Memory B cell (primary cell): ENCODE measurements around the gene SS18L1.

Source experiments
- ATAC-seq: fragments of 150-1000 bp; cut with Tn5 transposase; 2 replicates; pipeline ENCODE4 v1.10.0; 2021; ENCODE audit warnings: low read depth, mild to moderate bottlenecking, moderate library complexity
- DNase-seq, 2 donors: peaks; one replicate each; pipeline ENCODE4 v3.0.0; 2022; ENCODE audit warnings: low spot score in 2 of 2
- H3K27ac Mint-ChIP-seq: one replicate; pipeline ENCODE4 v1.8.0; 2022; ENCODE audit warnings: mild to moderate bottlenecking, moderate library complexity, mixed read lengths
- H3K27me3 Mint-ChIP-seq: one replicate; pipeline ENCODE4 v1.8.0; 2022; ENCODE audit warnings: mixed read lengths
- H3K36me3 Mint-ChIP-seq: one replicate; pipeline ENCODE4 v1.8.0; 2022; ENCODE audit warnings: mild to moderate bottlenecking, mixed read lengths
- H3K4me1 Mint-ChIP-seq: one replicate; pipeline ENCODE4 v1.8.0; 2022; ENCODE audit warnings: mixed read lengths
- H3K4me3 Mint-ChIP-seq: one replicate; pipeline ENCODE4 v1.8.0; 2022; ENCODE audit warnings: mild to moderate bottlenecking, moderate library complexity, mixed read lengths
- H3K9me3 Mint-ChIP-seq: one replicate; pipeline ENCODE4 v1.8.0; 2022; ENCODE audit warnings: mixed read lengths

The SS18L1 gene

GRCh38 chr20:62190639-62191411, 47.3 kb downstream of the SS18L1 start:
- no peak for DNase-seq
- H3K9me3 Mint-ChIP-seq: no peaks in the 10 kb centered on the region
- ATAC-seq: no peak
- peaks cover 14% of the 10 kb centered on the region for H3K36me3 Mint-ChIP-seq
- H3K27me3 Mint-ChIP-seq: no peaks in the 10 kb centered on the region
- H3K4me1 Mint-ChIP-seq: peaks cover 12% of the 10 kb centered on the region
- H3K27ac Mint-ChIP-seq: no peak overlapping the region
- no peak overlapping the region for H3K4me3 Mint-ChIP-seq

GRCh38 chr20:62191781-62192559, 48.4 kb downstream of the SS18L1 start:
- DNase-seq (no peak), ATAC-seq (no peak)
- Mint-ChIP-seq H3K4me3 (no peak overlapping the region), H3K27me3 (no peaks in the 10 kb centered on the region), H3K27ac (no peak overlapping the region), H3K4me1 (peaks cover 8% of the 10 kb centered on the region), H3K9me3 (no peaks in the 10 kb centered on the region), H3K36me3 (peaks cover 12% of the 10 kb centered on the region)

GRCh38 chr20:62192635-62193034, 49.1 kb downstream of the SS18L1 start:
- Mint-ChIP-seq H3K27ac (no peak overlapping the region), H3K27me3 (no peaks in the 10 kb centered on the region), H3K4me1 (peaks cover 4% of the 10 kb centered on the region), H3K4me3 (no peak overlapping the region), H3K9me3 (no peaks in the 10 kb centered on the region), H3K36me3 (peaks cover 12% of the 10 kb centered on the region)
- ATAC-seq (no peak), DNase-seq (no peak)

DNA sequence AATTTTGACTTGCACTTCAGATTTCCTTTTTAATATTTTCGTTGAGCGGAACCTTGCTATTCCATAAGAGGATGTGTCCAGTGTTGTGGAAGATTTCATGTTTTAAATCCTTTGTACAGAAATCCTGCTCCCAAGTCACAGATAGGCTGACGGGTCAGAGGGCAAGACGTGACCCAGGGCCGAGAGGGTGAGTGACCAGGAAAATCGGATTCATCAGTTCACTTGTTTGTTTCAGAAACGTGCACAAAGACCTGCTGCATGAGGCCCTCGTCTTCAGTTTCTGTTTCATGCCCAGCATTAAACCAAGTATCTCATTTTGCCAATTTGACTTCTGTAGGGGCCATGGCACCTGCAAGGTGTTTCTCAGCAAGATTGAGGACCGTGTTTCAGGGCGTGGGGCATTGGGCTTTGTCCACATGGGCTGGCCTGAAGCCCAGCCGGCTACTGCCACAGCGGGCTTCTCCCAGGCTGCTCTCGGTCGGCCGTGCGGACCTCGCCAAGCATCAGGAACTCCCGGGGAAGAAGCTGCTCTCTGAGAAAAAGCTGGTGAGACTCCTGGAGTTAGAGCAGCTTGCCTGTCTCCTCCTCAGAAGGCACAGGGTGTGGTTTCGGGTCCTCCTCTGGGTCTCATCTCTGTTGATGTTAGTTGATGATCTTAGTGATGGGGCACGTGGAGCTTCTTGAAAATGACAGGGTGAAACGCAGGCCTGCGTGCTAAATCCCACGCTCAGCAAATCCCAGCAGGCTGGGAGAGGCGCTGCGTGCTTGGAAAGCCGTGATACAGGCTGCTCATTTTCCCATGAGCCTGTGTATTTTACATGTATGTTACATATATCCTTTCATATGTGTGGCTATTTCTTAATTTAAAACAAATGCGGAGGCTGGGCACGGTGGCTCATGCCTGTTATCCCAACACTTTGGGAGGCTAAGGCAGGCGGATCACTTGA, 49.8 kb downstream of the SS18L1 start:
- Mint-ChIP-seq H3K27ac (no peak overlapping the region), H3K27me3 (no peaks in the 10 kb centered on the region), H3K4me1 (peaks cover 3% of the 10 kb centered on the region), H3K4me3 (no peak overlapping the region), H3K36me3 (peaks cover 12% of the 10 kb centered on the region), H3K9me3 (no peaks in the 10 kb centered on the region)
- DNase-seq (no peak), ATAC-seq (no peak)

GRCh38 chr20:62195075-62195405, 51.5 kb downstream of the SS18L1 start:
- Mint-ChIP-seq H3K4me3 (no peak overlapping the region), H3K36me3 (peaks cover 18% of the 10 kb centered on the region), H3K4me1 (peaks cover 3% of the 10 kb centered on the region), H3K9me3 (no peaks in the 10 kb centered on the region), H3K27me3 (no peaks in the 10 kb centered on the region), H3K27ac (no peak overlapping the region)
- DNase-seq: no peak
- ATAC-seq: no peak

GRCh38 chr20:62195736-62196135, 52.2 kb downstream of the SS18L1 start:
- Mint-ChIP-seq H3K36me3 (peaks cover 14% of the 10 kb centered on the region), H3K27me3 (no peaks in the 10 kb centered on the region), H3K9me3 (no peaks in the 10 kb centered on the region), H3K4me1 (peaks cover 3% of the 10 kb centered on the region), H3K4me3 (no peak overlapping the region), H3K27ac (no peak overlapping the region)
- DNase-seq (no peak), ATAC-seq (no peak)

GRCh38 chr20:62196286-62196685, 52.7 kb downstream of the SS18L1 start:
- H3K9me3 Mint-ChIP-seq: no peaks in the 10 kb centered on the region
- DNase-seq (no peak), ATAC-seq (no peak)
- H3K4me1 Mint-ChIP-seq: peaks cover 5% of the 10 kb centered on the region
- peaks cover 13% of the 10 kb centered on the region for H3K36me3 Mint-ChIP-seq
- H3K27me3 Mint-ChIP-seq: no peaks in the 10 kb centered on the region
- no peak overlapping the region for H3K4me3 Mint-ChIP-seq
- H3K27ac Mint-ChIP-seq: no peak overlapping the region

DNA sequence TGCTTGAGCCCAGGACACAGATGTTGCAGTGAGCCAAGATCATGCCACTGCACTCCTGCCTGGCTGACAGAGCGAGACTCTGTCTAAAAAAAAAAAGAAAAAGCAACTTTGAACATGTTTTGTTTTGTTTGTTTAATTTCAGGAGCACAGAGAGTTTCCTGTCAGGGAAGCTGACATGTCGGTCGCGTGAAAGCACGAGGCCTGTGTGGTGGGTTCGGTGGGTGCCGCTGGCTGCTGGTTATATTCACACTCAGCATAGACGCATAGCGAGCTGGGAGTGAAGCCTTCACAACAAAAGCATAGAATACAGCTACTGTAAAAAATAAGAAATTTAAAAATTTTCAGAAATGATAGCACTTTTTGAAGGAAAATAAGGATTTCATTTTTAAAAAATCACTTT, 53.7 kb downstream of the SS18L1 start:
- H3K27me3 Mint-ChIP-seq: no peaks in the 10 kb centered on the region
- no peak overlapping the region for H3K27ac Mint-ChIP-seq
- ATAC-seq (no peak), DNase-seq (no peak)
- no peaks in the 10 kb centered on the region for H3K9me3 Mint-ChIP-seq
- no peak overlapping the region for H3K4me3 Mint-ChIP-seq
- H3K36me3 Mint-ChIP-seq: peaks cover 13% of the 10 kb centered on the region
- peaks cover 15% of the 10 kb centered on the region for H3K4me1 Mint-ChIP-seq

DNA sequence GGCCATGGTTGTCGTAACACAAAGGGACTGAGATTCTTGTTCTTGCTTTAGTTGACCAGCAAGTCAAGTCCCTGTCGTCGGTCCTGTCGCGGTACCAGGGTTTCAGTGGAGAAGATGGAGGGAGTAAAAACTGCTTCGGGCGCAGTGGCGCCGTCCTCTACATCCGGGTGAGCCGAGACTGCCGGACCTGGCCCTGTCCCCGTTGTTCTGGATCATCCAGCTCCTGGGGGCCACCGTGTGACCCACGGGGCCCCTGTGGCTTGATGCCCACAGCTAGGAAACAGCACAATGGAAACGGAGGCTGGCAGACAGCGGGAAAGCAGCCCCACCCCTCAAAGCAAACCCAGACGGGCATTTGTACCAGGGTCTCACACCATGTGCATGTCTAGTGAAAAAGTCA, 54.2 kb downstream of the SS18L1 start:
- H3K4me1 Mint-ChIP-seq: peaks cover 15% of the 10 kb centered on the region
- H3K27ac Mint-ChIP-seq: no peak overlapping the region
- H3K9me3 Mint-ChIP-seq: no peaks in the 10 kb centered on the region
- peaks cover 13% of the 10 kb centered on the region for H3K36me3 Mint-ChIP-seq
- no peaks in the 10 kb centered on the region for H3K27me3 Mint-ChIP-seq
- DNase-seq (no peak), ATAC-seq (no peak)
- no peak overlapping the region for H3K4me3 Mint-ChIP-seq

DNA sequence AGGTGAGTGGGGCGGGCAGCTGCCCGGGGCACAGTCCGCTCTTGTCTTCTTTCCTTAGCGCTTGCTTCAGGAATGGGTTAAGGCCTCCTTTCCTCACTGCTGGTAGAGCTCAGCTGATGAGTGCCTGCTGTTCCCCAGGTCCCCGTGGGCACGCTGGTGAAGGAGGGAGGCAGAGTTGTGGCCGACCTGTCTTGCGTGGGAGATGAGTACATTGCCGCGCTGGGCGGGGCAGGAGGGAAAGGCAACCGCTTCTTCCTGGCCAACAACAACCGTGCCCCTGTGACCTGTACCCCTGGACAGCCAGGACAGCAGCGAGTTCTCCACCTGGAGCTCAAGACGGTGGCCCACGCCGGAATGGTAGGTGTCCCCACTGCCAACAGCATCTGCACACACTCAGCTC, 54.9 kb downstream of the SS18L1 start:
- Mint-ChIP-seq H3K27ac (no peak overlapping the region), H3K9me3 (no peaks in the 10 kb centered on the region), H3K36me3 (peaks cover 12% of the 10 kb centered on the region), H3K27me3 (no peaks in the 10 kb centered on the region), H3K4me1 (peaks cover 21% of the 10 kb centered on the region), H3K4me3 (no peak overlapping the region)
- ATAC-seq: no peak
- DNase-seq: no peak

DNA sequence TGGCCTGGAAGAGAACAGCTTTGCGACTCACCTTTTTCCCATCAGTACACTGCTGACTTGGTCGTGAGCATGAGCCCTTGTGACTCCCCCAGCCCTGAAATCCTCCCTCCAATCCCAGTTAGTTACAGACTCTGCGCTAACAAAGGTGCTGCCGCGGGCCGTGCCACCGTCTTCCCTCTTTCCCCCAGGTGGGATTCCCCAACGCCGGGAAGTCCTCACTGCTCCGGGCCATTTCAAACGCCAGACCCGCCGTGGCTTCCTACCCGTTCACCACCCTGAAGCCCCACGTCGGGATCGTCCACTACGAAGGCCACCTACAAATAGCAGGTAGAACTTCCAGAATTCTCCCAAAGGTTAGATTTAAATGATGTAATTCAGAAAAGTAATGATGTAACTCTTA, 55.4 kb downstream of the SS18L1 start:
- Mint-ChIP-seq H3K4me3 (no peak overlapping the region), H3K27me3 (no peaks in the 10 kb centered on the region), H3K9me3 (no peaks in the 10 kb centered on the region), H3K36me3 (peaks cover 12% of the 10 kb centered on the region), H3K27ac (no peak overlapping the region), H3K4me1 (peaks cover 23% of the 10 kb centered on the region)
- ATAC-seq (no peak), DNase-seq (no peak)

GRCh38 chr20:62200491-62201172, 57.1 kb downstream of the SS18L1 start:
- Mint-ChIP-seq H3K27me3 (no peaks in the 10 kb centered on the region), H3K4me1 (peaks cover 20% of the 10 kb centered on the region), H3K9me3 (no peaks in the 10 kb centered on the region), H3K4me3 (no peak overlapping the region), H3K36me3 (peaks cover 11% of the 10 kb centered on the region), H3K27ac (no peak overlapping the region)
- DNase-seq (no peak), ATAC-seq (no peak)

GRCh38 chr20:62201173-62202082, 57.9 kb downstream of the SS18L1 start:
- Mint-ChIP-seq H3K9me3 (no peaks in the 10 kb centered on the region), H3K36me3 (peaks cover 10% of the 10 kb centered on the region), H3K27ac (peak overlapping the region; percentile 39), H3K27me3 (no peaks in the 10 kb centered on the region), H3K4me1 (peaks cover 20% of the 10 kb centered on the region), H3K4me3 (peak overlapping the region; percentile 78)
- DNase-seq: peak in 1 of 2 donors; percentile 23
- peak; percentile 94 for ATAC-seq
